DND-41 (cell line): ENCODE measurements around the gene CACNG8.

Experiments
- EZH2 ChIP-seq: IDR thresholded peaks from 3 replicates; pipeline ENCODE4 v1.6.1; 2012; ENCODE audit warnings: borderline replicate concordance, low read depth, mild to moderate bottlenecking, moderate library complexity, low read length, inconsistent platforms; ENCODE audit not compliant: severe bottlenecking
- TF ChIP-seq, protein P1 (sequence below): IDR thresholded peaks from 2 replicates; pipeline ENCODE4 v1.5.1; 2012; ENCODE audit warnings: borderline replicate concordance, low read length, moderate library complexity, mild to moderate bottlenecking; ENCODE audit not compliant: poor library complexity, severe bottlenecking; ENCODE audit errors: extremely low read depth

DNA sequence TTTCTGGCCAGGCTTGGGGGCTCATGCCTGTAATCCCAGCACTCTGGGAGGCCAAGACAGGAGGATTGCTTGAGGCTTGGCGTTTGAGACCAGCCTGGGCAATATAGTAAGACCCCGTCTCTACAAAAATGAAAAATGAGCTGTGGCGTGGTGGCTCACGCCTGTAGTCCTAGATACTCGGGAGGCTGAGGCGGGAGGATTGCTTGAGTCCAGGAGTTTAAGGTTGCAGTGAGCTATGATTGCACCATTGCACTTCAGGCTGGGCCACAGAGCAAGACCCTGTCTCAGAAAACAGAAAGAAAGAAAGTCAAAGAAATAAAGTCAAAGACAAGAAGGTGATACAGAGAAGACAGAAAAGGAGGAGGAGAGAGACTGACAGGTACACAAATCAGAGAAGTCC is 26.2 kb downstream of the CACNG8 start:
- TF ChIP-seq, protein P1, sequence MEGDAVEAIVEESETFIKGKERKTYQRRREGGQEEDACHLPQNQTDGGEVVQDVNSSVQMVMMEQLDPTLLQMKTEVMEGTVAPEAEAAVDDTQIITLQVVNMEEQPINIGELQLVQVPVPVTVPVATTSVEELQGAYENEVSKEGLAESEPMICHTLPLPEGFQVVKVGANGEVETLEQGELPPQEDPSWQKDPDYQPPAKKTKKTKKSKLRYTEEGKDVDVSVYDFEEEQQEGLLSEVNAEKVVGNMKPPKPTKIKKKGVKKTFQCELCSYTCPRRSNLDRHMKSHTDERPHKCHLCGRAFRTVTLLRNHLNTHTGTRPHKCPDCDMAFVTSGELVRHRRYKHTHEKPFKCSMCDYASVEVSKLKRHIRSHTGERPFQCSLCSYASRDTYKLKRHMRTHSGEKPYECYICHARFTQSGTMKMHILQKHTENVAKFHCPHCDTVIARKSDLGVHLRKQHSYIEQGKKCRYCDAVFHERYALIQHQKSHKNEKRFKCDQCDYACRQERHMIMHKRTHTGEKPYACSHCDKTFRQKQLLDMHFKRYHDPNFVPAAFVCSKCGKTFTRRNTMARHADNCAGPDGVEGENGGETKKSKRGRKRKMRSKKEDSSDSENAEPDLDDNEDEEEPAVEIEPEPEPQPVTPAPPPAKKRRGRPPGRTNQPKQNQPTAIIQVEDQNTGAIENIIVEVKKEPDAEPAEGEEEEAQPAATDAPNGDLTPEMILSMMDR, result no peak
- no peak for TF ChIP-seq EZH2
